DOHH2 (cell line): ENCODE data around the gene BBS9.

Experiments
- H3F3A ChIP-seq: fragments of 200-600 bp; sonication (generic), shearing (Covaris generic); 2 replicates; pipeline ENCODE4 v1.6.0; 2016; ENCODE audit warnings: antibody characterized with exemption, mild to moderate bottlenecking; ENCODE audit not compliant: control insufficient read depth, insufficient read depth
- H3K27ac ChIP-seq: fragments of 200-600 bp; sonication (generic); 2 replicates; pipeline ENCODE4 v1.5.1; 2014; ENCODE audit warnings: low read depth, mild to moderate bottlenecking, low read length, moderate library complexity
- H3K27me3 ChIP-seq: fragments of 200-600 bp; sonication (generic); 2 replicates; pipeline ENCODE4 v1.6.1; 2014; ENCODE audit warnings: mild to moderate bottlenecking, low read length, mixed read lengths; ENCODE audit not compliant: control insufficient read depth
- H3K36me3 ChIP-seq: fragments of 200-600 bp; sonication (generic); 2 replicates; pipeline ENCODE4 v1.6.1; 2014; ENCODE audit warnings: mild to moderate bottlenecking, low read length, moderate library complexity, mixed read lengths; ENCODE audit not compliant: control insufficient read depth
- H3K4me1 ChIP-seq: fragments of 200-600 bp; sonication (generic); 2 replicates; pipeline ENCODE4 v1.6.1; 2014; ENCODE audit warnings: mild to moderate bottlenecking, low read length, mixed read lengths; ENCODE audit not compliant: control insufficient read depth
- H3K4me2 ChIP-seq: fragments of 200-600 bp; sonication (generic); 2 replicates; pipeline ENCODE4 v1.6.0; 2014; ENCODE audit warnings: mild to moderate bottlenecking, low read length, moderate library complexity
- H3K4me3 ChIP-seq: fragments of 200-600 bp; sonication (generic); 2 replicates; pipeline ENCODE4 v1.5.1; 2014; ENCODE audit warnings: mild to moderate bottlenecking, low read length, mixed read lengths
- H3K79me2 ChIP-seq: fragments of 200-600 bp; sonication (generic); 2 replicates; pipeline ENCODE4 v1.6.1; 2014; ENCODE audit warnings: mild to moderate bottlenecking, low read length, mixed read lengths; ENCODE audit not compliant: control insufficient read depth
- H3K9me2 ChIP-seq: fragments of 200-600 bp; sonication (generic); replicated peaks from 2 replicates; pipeline ENCODE4 v1.6.1; 2014; ENCODE audit warnings: mild to moderate bottlenecking, low read length, mixed read lengths; ENCODE audit not compliant: control insufficient read depth
- H3K9me3 ChIP-seq: fragments of 200-600 bp; sonication (generic); 2 replicates; pipeline ENCODE4 v1.6.1; 2014; ENCODE audit warnings: antibody characterized with exemption, low read length, mixed read lengths; ENCODE audit not compliant: control insufficient read depth, insufficient read depth
- H4K20me1 ChIP-seq: fragments of 200-600 bp; sonication (generic); 2 replicates; pipeline ENCODE4 v1.6.0; 2014; ENCODE audit warnings: low read depth, mild to moderate bottlenecking, antibody characterized with exemption, low read length, moderate library complexity; ENCODE audit not compliant: control insufficient read depth, insufficient read depth
- CTCF ChIP-seq: fragments of 200-600 bp; sonication (generic); IDR thresholded peaks from one replicate; pipeline ENCODE4 v1.5.1; 2014; ENCODE audit warnings: antibody characterized with exemption, mild to moderate bottlenecking, low read depth, low read length; ENCODE audit not compliant: poor library complexity, severe bottlenecking
- EZH2phosphoT487 ChIP-seq: fragments of 200-600 bp; sonication (generic); IDR thresholded peaks from 2 replicates; pipeline ENCODE4 v1.6.1; 2017; ENCODE audit warnings: borderline replicate concordance, mild to moderate bottlenecking, antibody characterized with exemption, low read length, moderate library complexity, mixed read lengths

BBS9 gene

DNA sequence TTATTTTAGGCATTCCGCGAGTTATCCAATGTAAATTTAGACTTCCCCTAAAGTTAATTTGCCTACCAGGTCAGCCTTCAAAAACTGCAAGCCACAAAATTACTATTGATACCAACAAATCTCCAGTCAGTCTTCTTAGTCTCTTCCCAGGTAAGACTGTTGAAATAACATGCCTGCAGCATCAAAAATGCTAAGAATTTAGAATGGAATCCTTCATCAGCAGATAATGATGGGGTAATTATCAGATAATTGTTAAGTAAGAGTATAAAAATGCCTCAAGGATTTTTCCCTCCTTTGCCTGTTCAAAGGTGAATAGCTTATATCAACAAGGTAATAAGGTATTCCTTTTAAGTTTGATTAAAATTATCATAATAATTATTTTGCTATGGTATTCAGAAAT, 228.5 kb downstream of the BBS9 start:
- Histone ChIP-seq H3K36me3 (no peaks in the 10 kb centered on the region), H3K27me3 (no peaks in the 10 kb centered on the region), H3K27ac (no peak overlapping the region), H3K4me1 (no peaks in the 10 kb centered on the region), H3K4me2 (no peak overlapping the region), H3K9me2 (no peaks in the 10 kb centered on the region), H3F3A (no peaks in the 10 kb centered on the region), H3K79me2 (no peaks in the 10 kb centered on the region), H3K4me3 (no peak overlapping the region), H4K20me1 (no peaks in the 10 kb centered on the region), H3K9me3 (no peaks in the 10 kb centered on the region)
- TF ChIP-seq CTCF: no peak
- TF ChIP-seq EZH2phosphoT487: no peak

DNA sequence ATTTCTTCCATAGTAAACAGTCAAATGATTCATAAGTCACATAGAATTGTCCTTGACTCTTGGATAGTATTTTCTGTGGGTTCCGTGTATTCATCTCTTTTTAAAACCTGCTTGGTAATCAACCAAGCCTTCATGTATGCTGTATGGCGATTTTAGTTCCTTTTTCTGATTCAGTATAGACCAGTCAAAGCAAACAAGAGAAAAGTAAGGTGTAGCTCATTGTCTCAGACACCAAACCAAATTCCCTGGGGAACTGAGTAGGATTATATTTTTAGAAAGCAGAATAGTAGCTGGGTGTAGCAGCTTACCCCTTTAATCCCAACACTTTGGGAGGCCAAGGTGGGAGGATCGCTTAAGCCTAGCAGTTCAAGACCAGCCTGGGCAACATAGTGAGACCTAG, 240.5 kb downstream of the BBS9 start:
- TF ChIP-seq EZH2phosphoT487: no peak
- TF ChIP-seq CTCF: no peak
- Histone ChIP-seq H3K27ac (no peak overlapping the region), H3K79me2 (no peaks in the 10 kb centered on the region), H3K4me2 (no peak overlapping the region), H3K4me1 (no peaks in the 10 kb centered on the region), H4K20me1 (no peaks in the 10 kb centered on the region), H3K9me3 (no peaks in the 10 kb centered on the region), H3K9me2 (0 out of 2 replicates have a peak, but pooled peaks cover 3% of the 10 kb centered on the region), H3K4me3 (no peak overlapping the region), H3F3A (no peaks in the 10 kb centered on the region), H3K27me3 (no peaks in the 10 kb centered on the region), H3K36me3 (no peaks in the 10 kb centered on the region)

GRCh38 chr7:33373195-33373594, 243.8 kb downstream of the BBS9 start:
- 0 out of 2 replicates have a peak, but pooled peaks cover 3% of the 10 kb centered on the region for H3K9me2 ChIP-seq
- H3K27me3 ChIP-seq: no peaks in the 10 kb centered on the region
- no peaks in the 10 kb centered on the region for H3K9me3 ChIP-seq
- H3K79me2 ChIP-seq: no peaks in the 10 kb centered on the region
- H4K20me1 ChIP-seq: no peaks in the 10 kb centered on the region
- H3F3A ChIP-seq: no peaks in the 10 kb centered on the region
- H3K4me3 ChIP-seq: no peak overlapping the region
- H3K4me2 ChIP-seq: no peak overlapping the region
- TF ChIP-seq CTCF (no peak), EZH2phosphoT487 (no peak)
- H3K4me1 ChIP-seq: no peaks in the 10 kb centered on the region
- no peaks in the 10 kb centered on the region for H3K36me3 ChIP-seq
- H3K27ac ChIP-seq: no peak overlapping the region
